Fibroblast of lung (primary cell): ENCODE results near the gene TEX29.

Source experiments
- EZH2 ChIP-seq: IDR thresholded peaks from 2 replicates; pipeline ENCODE4 v1.5.1; 2012; ENCODE audit warnings: low read length, control low read depth, mild to moderate bottlenecking; ENCODE audit errors: missing control alignments
- TF ChIP-seq, protein P1 (sequence below), 2 donors: IDR thresholded peaks in 1 of 2; conservative IDR thresholded peaks in 1 of 2; 1 replicate in 1 of 2; 2 replicates in 1 of 2; pipeline ENCODE4 v1.5.1; 2011 to 2012; ENCODE audit warnings: low read length in 2 of 2, control low read depth in 1 of 2, inconsistent platforms in 1 of 2, low read depth in 1 of 2, mild to moderate bottlenecking in 1 of 2

DNA sequence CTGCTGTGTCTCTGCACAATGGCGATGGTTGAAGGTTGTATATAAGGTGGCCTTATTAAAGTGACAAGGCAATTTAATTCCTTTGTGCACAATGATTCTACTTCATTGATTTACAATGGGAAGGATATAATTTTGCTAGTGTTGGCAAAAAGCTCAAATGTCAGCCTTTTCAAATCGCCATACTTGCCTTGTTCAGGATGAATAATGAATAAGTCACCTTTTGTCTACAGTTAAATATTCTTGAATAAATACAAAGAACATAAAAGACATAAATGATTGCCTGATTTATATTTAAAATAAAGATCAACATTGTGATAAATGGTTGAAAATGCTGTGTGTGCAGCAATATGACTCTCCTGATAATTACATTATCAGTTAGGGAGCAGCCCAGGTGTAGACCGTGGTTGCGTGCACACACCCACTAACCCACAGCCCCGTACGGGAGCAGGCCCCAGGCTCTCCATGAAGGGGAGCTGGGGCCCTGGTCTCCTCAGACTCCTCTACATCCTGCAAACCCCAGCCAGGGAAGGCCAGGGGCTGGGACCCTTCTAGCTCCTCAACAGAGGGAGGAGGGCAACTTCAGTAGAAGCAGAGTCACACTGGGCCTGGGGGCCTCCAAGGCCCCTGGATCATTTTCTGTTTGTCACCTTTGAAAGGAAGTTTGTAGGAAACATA, 64.9 kb downstream of the TEX29 start:
- TF ChIP-seq, protein P1, sequence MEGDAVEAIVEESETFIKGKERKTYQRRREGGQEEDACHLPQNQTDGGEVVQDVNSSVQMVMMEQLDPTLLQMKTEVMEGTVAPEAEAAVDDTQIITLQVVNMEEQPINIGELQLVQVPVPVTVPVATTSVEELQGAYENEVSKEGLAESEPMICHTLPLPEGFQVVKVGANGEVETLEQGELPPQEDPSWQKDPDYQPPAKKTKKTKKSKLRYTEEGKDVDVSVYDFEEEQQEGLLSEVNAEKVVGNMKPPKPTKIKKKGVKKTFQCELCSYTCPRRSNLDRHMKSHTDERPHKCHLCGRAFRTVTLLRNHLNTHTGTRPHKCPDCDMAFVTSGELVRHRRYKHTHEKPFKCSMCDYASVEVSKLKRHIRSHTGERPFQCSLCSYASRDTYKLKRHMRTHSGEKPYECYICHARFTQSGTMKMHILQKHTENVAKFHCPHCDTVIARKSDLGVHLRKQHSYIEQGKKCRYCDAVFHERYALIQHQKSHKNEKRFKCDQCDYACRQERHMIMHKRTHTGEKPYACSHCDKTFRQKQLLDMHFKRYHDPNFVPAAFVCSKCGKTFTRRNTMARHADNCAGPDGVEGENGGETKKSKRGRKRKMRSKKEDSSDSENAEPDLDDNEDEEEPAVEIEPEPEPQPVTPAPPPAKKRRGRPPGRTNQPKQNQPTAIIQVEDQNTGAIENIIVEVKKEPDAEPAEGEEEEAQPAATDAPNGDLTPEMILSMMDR (conservative IDR thresholded peaks at IDR 0.05 in 1 of 2, IDR thresholded peaks at IDR 0.05 in 1 of 2; ENCODE audit: low read depth in 1 of 2, low read length in 2 of 2) = no peak
- no peak for TF ChIP-seq EZH2
